ENCODE data around the gene TST. TPM values are rescaled to one million over a fixed set of nuclear protein-coding genes. Genes with fewer than 3 reads are reported as not detected.

Gene TST
- total RNA-seq, 1 donor from 2014 or later = 64.9 TPM

DNA sequence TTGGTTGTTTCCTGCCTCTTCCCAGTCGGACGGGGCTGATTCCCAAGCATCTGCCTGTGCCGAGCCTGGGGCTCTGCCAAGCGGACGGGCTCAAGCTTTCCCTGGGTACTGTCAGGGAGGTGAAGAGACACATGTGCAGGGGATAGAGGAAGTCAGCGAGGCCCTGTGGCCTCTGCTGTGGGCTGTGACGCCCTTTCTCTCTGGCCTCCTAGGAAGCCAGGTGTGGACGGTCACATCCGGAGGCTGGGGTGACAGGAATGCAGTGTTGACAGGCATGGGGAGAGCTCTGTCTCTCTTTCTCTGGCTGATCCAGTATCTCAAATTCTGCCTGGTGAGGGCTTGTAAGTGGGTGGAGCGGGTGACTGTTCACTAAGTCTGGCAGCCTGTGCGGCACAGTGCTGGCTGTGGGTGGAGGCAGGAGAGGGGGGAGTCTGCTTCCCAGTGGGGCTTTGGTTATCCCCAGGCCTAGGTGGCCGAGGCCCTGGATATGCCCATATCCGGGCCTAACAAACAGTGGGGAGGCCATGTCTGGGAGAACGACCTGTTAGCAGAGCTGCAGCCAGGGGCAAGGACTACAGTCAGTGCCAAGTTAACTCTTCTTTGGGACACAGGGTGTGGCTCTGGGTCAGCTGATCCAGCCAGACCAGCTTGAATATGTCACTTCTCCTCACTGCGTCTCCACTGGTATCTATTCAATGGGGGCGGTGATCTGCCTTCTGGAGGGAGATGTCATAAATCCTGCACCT, 34.2 kb upstream of the TST start:
- no peak for DNase-seq (ENCODE audit: low read depth, low spot score)

DNA sequence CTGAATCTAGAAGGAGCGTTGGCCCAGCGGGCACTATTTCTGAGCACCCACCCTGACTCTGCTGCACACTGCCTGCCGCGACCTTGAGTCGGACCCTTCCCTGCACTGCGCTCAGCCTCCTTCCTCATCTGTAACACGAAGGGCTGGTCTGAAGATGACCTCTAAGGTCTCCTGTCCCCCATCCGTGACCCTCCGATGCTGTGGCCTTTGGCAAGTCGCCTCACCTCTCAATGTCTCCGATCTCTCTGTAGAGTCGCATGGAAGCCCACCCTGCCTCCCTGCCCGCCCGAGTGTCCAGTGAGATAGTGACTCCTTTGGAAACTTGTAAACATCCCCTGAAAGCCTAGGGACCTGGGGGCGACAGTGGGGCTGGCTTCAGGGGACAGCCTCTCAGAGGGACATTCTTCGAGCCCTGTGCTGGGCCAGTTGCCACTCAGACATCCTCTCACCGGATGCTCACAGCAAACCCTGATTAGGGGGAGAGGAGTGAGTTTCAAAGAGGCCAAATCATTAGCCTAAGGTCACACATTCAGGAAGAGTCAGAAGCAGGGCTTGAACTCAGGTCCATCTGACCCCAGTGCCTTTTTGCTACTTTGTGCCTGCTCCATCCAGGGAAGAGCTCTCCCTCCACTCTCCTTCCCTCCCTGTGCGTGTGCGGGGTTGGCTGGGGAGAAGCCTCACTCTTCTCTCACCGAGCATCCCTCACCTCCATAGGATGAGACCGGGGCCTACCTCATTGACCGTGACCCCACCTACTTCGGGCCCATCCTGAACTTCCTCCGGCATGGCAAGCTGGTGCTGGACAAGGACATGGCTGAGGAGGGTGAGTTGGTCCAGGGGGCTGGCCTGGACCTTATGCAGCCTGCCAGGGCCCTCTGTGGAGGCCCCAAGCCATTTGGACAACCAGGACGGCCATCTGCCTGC, 33.4 kb upstream of the TST start:
- no peak for DNase-seq (ENCODE audit: low read depth, low spot score)

DNA sequence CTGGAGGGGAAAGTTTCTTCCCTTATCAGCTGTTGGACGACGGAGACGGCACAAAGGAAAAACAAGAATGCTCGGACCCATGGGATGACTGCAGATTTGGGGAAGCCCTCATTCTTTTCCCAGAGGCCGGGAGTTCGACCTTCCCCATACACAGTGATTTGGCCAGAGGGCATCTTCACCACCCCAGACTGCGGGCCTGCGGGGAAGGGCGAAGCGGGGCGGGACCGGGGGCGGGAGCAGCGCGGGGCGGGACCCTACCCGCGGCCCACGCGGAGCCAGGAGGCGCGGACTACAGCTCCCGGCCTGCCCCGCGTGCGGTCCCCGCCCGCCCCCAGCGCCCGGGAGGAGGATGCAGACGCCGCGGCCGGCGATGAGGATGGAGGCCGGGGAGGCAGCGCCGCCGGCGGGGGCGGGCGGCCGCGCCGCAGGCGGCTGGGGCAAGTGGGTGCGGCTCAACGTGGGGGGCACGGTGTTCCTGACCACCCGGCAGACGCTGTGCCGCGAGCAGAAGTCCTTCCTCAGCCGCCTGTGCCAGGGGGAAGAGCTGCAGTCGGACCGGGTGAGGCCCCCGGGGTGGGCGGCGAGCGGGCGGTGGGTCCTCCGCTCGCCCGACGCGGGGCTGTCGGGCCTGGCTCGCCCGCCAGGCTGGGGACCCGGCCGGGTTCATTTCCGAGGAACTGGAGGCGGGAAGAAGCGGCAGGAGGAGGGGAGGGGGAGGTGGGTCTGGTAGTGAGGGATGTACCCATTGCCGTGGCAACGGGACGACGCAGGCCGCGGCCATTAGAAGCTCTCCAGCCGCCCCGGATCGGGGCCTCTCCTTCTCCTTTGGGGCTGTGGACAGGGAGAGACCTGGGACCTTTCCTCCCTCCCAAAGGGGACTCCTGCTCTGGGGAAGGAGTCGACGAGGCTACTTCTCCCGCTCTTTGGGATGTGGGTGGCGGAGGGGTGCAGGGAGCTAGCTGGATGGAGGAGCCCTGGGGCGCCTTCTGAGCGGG, 32.4 kb upstream of the TST start, which contains the start of gene KCTD17:
KCTD17 (plus strand) TSS at position 352 of the 995 bp plus-strand sequence; CDS start at position 371, 19 bp downstream.
- peak; percentile 10 for DNase-seq (ENCODE audit: low read depth, low spot score)

DNA sequence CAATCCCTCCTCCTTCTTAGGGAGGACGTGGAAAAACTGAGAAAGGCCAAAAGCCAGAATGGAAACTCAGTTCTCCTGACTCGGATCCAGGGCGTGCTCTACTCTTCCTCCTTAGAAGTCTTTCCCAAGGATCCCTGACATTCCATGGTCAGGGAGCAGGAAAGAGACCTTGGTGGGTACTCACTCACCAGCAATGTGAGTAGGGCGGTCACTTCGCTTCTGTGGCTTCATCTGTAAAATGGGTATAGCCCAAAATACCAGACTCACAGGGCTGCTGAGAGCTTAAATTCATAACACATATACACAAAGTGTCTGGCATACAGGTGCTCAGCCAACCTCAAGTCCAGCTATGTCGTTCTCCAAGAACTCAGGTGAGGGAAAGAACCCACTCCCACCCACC, 31.7 kb upstream of the TST start:
- no peak for DNase-seq (ENCODE audit: low read depth, low spot score)

DNA sequence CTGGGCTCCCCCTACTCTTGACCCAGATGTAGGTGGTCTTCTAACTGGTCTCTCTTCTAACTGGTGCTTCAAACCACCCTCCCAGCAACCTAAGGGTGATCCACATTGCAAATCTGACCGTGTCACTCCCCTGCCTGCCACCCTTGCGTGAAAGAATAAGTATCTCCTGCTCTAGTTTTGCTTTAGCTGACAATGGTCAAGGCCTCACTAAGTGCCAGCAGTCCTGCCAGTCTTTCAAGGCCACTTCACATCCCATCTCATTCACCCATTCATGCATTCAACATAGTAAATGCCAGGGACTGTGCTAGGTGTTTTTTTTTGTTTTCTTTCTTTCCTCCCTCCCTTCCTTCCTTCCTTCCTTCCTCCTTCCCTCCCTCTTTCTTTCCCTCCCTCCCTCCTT, 30.0 kb upstream of the TST start:
- DNase-seq (ENCODE audit: low read depth, low spot score) = no peak

DNA sequence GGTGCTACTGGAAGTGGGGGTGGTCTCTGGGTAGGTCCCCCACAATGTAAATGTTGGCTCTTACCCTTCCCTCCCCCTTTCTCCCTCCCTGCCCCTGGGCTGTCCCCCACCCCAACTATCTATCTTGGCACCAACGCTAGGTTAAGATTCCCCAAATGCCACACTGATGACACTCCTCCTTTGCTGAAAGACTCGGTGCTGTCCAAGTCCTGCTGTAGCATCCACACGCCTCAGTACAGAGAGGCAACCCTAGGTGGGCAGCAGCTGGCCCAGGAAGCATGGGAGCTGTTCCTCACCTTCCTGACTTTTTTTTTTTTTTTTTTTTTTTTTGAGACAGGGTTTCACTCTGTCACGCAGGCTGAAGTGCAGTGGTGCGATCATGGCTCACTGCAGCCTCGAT, 28.9 kb upstream of the TST start:
- no peak for DNase-seq (ENCODE audit: low read depth, low spot score)

DNA sequence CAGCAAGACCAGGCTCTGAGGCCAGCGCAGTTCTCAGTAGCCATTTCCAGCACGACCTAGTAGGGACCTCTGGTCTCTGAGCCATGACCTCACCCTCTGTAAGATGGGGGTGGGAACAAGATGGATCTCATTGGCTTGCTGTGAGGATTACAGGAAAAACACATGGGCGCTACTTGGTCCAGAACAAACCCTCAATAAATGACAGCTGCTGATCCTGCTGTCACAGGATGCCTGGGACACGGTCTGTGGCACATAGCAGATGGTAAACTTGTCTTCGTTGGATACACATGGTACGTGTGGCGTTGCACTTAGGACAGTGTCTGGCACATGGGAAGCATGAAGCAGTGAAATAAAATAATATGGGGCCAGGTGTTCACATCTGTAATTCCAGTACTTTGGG, 27.8 kb upstream of the TST start:
- no peak for DNase-seq (ENCODE audit: low read depth, low spot score)

DNA sequence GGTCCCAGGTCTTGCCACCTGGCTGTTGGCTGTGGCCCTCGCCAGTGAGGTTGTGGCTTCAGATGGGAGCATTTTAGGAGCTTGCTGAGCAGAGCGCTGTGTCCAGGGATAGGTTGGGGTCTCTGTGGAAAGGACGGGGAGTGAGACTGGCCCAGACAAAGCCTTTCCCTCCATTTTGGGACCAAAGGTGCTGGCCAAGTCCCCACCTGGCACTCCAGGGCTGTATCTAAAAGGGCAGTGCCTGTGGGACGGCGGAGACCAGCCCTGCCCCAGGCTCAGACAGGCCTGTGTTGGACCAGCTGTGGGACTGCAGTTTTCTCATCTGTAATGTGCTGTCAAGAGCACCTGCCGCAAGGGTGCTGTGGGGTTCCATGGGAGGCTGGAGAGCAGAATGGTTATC, 27.3 kb upstream of the TST start:
- DNase-seq (ENCODE audit: low read depth, low spot score) = no peak

DNA sequence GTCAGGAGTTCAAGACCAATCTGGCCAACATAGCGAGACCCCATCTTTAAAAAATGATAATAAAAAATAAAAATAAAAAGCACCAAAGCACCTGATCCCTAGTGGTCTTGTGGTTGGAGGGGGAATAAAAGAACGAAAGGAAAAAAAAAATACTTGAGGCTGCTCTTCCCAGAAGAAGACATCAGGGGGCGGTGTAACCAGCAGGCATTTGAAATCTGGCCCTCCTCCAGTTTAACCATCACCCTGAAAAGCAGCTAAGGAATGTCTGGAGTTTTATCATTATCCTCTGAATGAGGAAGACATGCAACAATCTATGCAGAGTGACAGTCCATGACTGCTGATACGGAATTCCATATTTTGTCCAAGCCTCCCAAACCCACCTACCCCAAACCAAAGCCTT, 26.7 kb upstream of the TST start:
- DNase-seq (ENCODE audit: low read depth, low spot score) = no peak

DNA sequence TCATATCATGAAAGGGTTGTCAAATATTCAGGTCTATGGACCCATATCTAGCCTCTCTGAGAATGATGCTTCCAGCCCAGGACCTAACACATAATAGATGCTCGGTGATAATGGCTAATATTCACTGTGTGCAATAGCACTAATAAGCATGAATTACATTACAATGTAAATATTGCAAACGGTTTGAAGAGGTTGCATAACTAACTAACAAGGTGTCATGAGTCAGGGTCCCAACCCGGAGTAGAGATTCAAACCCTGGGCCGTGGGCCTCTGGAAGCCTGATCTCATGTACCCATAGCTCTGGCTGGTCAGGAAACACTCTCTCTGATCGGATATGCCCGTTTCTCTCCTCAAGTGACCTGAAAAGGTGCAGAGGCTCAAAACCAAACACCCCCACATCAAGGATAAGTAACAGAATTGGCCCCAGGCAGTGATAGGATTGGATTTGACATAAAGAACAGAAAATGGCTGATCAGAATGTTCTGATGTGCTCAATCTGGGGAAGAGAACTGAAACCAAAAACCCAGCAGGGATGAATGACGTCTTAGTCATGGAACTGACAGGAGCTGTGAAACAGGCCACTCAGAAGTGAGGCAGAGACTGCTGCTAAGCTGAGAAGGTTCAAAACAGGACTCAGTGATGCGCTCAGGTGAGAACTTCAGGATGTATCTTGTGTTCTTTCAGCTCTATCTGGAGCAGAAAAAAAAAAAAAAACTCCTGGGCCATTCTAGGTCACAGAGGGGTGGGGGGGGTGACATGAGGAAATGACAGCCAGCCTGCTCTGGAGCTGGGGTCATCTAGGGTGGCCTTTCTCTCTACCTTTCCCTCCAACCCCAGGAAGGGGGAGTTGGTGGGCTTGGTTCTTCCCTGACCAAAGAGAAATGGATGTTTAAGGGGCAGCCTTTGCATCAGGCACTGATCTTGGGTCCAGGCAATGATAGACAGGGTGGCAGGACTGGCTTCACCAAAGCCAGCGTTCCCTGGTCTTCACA, 25.7 kb upstream of the TST start:
- DNase-seq (ENCODE audit: low read depth, low spot score) = no peak

DNA sequence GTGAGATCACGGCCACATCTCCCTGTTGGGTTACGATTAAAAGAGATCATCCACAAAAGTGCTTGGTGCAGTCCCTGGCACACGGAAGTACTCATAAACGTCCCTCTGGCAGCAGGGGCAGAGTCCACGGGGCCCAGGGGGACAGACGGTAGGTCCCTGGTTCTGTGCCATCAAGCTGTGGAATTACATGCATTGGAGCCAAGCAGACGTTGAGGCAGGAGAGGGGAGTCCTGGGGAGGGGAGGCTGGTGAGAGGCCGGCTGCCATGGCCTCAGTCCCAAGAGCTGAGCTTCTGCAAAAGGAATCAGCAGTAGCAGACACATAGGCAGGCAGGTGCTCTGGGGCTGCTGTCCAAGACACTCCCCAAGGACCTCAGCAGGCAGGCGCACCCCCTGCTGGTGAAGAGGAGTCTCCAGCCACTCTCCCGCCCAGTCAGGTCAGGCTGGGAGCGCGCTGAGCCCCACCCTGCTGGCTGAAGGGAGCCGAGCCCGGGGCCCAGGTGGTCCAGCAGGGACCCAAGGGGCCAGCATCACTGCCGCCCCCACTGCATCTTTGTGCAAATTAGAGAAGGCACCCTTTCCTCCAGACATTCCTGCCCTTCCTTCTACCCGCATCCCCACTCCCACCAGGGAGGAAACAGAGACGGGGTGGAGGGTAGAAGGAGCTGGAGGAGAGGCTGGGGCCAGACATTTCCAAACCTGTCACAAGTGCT, 24.7 kb upstream of the TST start:
- no peak for DNase-seq (ENCODE audit: low read depth, low spot score)

DNA sequence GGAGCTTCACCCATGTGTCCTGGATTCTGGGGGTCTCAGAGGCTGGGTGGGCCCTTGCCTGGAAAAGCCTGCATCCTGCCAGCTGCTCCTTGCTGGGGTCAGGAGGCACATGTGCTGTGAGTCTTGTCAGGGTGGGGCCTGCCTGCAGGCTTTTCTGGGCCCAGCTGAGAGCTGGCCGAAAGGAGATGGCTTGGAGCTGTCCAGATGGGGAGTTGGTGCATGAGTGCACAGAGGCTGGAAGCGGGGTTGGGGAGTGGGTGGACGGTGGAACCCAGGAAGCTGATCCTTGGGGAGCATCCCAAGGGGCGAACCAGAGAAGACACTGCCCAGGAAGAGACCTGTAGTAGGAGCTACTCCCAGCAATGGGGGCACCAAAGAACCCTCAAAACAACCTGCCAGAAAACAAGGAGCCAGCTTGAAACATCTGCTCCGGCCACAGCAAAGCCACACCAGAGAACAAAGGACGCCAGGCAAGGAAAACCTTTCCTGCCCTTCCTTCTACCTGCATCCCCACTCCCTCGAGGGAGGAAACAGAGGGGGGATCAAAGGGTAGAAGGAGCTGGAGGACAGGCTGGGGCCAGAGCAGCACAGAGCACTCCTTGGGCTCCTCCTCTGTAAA, 24.1 kb upstream of the TST start:
- no peak for DNase-seq (ENCODE audit: low read depth, low spot score)

DNA sequence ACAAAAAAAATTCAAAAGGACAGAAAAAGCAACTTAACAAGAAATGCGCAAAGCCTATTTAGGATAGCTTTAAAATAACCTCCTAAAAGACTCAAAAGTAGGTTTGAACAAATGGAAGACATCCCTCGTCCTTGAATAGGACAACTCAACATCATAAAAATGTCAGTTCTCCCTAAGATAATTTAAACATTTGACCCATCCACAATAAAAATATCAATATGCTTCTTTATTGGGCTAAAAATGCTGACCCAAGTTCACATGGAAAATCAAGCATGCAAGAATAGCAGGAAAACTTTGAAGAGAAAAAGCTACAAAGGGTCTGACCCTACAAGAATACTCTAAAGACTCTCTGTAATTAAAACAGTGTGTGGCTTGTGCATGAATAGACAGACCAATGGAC, 20.2 kb upstream of the TST start:
- no peak for DNase-seq (ENCODE audit: low read depth, low spot score)

DNA sequence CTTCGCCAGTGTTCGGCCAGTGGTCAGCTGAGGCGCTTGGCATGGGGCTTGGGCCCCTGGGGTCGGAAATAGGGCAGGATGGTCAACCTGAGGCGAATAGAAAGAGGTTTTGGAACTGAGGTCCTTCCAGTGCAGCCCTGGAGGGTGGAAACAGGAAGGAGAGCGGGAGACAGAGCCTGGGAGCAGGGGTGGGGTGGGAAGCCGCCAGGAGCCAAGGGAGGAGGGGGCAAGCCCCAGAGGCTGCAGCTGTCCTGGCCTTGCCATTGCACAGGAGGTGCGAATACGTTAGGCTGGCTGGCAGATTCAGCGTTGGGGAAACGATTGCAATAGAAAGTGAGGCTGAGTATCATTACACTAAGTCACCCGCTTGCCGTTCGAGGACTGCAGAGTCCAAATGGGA, 18.4 kb upstream of the TST start:
- DNase-seq (ENCODE audit: low read depth, low spot score) = no peak

DNA sequence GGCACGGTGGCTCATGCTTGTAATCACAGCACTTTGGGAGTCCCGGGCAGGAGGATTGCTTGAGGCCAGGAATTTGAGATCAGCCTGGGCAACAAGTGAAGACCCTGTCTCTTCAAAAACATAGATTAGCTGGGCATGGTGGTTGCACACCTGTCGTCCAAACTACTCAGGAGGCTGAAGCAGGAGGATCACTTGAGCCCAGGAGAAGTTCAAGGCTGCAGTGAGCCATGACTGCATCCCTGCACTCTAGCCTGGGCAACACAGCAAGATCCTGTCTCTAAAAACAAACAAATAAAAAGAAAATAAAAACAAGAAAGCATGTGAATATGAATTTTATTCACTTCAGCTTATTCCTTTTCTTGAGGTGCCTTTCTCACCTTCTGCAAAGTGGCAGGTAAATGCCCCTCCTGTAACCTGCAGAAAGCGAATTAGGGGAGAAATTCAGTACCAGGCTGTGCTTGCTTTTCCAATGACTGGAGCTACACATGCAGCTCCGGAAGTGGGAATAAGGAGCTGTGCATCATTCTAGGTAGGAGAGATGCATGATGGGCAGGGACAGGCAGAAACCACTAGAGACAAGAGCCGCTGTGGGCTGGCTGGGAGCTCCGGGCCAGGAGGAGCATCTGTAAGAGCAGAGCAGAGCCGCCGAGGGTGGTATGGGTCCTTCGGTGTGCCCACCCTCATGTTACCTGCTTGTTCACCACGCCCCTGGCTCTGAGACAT, 17.6 kb upstream of the TST start:
- DNase-seq (ENCODE audit: low read depth, low spot score) = no peak

DNA sequence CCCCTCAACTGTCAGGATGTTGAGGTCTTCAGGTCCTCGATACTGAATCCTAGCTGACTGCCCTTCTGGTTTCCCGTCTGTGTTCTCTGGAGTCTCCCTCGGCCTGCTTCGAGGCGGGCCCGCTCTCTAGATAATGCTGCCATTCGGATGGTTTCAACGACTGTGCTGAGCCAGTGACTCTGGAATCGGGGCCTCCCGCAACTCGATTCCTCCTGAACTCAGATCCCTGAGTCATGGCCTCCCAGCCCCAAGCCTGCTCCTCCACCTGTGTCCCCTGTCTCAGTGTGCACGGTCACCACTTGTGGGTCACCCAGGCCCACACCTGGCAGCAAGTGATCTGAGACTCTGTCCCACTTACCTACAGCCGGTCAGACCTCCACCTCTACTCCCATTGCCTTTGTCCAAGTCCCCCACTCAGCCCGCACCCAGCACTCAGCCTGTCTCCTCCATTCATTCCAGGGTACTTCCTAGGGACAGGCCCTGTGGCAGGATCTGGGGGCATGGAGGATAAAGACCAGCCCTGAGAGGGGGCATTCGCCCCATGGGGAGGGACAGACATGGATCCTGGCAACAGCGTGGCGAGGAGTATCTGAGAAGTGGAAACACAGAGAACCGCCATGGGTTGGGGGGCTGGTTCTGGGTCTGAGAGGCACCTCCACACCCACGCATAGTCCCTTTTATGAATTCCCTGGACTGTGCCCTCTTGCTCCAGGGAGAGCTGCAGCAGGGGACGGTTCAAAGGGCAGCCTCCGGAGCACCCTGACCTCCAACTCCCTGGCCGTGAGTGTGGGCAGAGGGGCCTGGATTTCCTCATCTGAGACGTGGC, 14.6 kb upstream of the TST start:
- no peak for DNase-seq (ENCODE audit: low read depth, low spot score)

Data from pulmonary artery endothelial cell (primary cell).